Retinal pigment epithelial cell (primary cell): ENCODE results near the gene FBXO17.

Source experiments
- DNase-seq: peaks from one replicate; pipeline ENCODE4 v3.0.0-alpha.2; 2010; ENCODE audit warnings: low read depth
- H3K4me3 ChIP-seq: 2 replicates; pipeline ENCODE4 v1.5.1; 2011; ENCODE audit warnings: mild to moderate bottlenecking, low read length, control low read depth, moderate library complexity
- TF ChIP-seq, protein P1 (sequence below): conservative IDR thresholded peaks from 2 replicates; pipeline ENCODE4 v1.5.1; 2011; ENCODE audit warnings: low read depth, low read length, control low read depth, inconsistent platforms

The FBXO17 gene

GRCh38 chr19:38930776-38931520 lies 44.6 kb downstream of the FBXO17 start, which contains the start of gene MRPS12:
Gene MRPS12 (plus strand): TSS chr19:38930944. CDS start chr19:38931295, 351 bp downstream.
- DNase-seq, result peak; percentile 97
- TF ChIP-seq, protein P1, sequence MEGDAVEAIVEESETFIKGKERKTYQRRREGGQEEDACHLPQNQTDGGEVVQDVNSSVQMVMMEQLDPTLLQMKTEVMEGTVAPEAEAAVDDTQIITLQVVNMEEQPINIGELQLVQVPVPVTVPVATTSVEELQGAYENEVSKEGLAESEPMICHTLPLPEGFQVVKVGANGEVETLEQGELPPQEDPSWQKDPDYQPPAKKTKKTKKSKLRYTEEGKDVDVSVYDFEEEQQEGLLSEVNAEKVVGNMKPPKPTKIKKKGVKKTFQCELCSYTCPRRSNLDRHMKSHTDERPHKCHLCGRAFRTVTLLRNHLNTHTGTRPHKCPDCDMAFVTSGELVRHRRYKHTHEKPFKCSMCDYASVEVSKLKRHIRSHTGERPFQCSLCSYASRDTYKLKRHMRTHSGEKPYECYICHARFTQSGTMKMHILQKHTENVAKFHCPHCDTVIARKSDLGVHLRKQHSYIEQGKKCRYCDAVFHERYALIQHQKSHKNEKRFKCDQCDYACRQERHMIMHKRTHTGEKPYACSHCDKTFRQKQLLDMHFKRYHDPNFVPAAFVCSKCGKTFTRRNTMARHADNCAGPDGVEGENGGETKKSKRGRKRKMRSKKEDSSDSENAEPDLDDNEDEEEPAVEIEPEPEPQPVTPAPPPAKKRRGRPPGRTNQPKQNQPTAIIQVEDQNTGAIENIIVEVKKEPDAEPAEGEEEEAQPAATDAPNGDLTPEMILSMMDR, result no peak
- peak within 1 kb of the TSS; percentile 95 for H3K4me3 ChIP-seq

DNA sequence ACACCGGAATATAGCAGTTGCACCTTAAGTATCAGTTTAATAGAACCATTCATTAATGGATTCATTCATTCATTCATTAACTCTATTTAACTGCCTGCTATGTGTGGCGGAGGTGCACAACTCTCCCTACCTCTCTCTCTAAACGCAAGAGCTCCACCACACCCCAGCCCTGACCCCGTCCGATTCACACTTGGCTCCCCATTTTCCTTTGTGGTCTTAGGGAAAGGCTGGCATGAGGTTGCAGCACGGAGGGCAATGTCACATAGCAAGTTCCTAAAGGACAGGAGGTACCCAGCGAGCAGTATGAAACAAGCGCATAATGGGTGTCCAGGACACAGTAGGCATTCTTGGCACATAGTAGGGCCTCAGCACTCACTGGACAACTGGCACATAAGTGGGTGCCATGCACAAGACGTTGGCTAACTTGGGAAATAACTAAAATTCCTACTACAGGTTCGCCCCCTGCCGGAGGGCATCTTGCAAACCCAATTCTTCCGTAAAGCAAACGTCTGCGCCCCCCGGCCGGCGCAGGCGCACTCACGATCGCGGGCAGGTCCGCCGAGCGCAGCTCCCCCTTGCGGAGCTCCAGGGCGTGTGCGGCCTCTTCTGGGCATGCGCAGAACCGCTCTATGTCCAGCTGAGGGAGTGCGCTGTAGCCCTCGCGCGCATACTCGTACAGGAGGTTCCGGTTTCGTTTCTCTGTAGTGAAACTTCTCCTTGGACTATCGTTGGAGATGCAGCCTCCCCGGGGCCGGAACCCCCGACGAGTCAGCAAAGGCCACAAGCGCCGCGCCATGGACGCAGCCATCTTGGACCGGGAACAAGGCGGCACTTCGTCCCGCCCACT lies 45.4 kb downstream of the FBXO17 start, which contains the start of gene SARS2:
TSS of gene SARS2 (minus strand) at position 835 of the 847 bp plus-strand sequence. CDS start at position 808, 27 bp downstream.
- peak within 1 kb of the TSS; percentile 95 for H3K4me3 ChIP-seq
- TF ChIP-seq, protein P1, result peak; percentile 98
- DNase-seq, result peak; percentile 70

- no peak for DNase-seq
- TF ChIP-seq, protein P1, result no peak
- H3K4me3 ChIP-seq, result no peak overlapping the region
These were observed 47.0 kb downstream of the FBXO17 start for GRCh38 chr19:38928391-38929001.

DNA sequence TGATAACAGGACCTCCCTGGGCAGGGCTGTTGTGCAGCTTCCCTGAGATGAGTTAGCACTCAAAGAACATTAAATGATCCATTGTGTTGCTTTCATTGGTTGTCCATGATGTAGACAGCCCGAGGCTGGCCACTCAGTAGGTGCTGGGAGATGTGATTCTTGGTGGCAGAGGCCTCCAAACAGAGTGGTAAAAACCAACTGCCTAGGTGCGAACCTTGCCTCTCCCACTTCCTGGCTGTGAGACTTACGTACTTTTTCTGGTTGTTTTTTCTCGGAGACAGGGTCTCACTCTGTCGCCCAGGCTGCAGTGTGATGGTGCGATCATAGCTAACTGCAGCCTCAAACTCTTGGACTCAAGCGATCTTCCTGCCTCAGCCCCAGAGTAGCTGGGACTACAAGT lies 51.2 kb downstream of the FBXO17 start:
- H3K4me3 ChIP-seq, result no peak overlapping the region
- DNase-seq, result no peak
- TF ChIP-seq, protein P1, result no peak

DNA sequence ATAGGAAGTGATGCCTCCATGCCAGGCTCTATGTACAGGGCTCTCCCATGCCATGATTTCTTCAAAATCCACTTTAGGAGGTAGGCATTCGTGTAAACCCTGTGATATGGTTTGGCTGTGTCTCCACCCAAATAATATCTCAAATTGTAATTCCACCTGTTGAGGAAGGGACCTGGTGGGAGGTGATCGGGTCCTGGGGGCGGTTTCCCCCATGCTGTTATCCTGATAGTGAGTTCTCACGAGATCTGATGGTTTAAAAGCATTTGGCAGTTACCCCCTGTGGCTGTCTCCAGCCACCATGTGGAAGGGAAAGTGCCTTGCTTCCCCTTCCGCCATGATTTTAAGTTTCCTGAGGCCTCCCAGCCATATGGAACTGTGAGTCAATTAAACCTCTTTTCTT lies 53.1 kb downstream of the FBXO17 start:
- DNase-seq, result no peak
- TF ChIP-seq, protein P1, result no peak
- H3K4me3 ChIP-seq, result no peak overlapping the region

GRCh38 chr19:38921420-38922274 lies 53.9 kb downstream of the FBXO17 start:
- no peak overlapping the region for H3K4me3 ChIP-seq
- no peak for DNase-seq
- TF ChIP-seq, protein P1, result no peak
